IPS-20b (cell line): Measurements from ENCODE around the gene KIF26B.

ENCODE experiments used
- H3K27ac ChIP-seq: one replicate; pipeline ENCODE4 v1.5.1; 2013; ENCODE audit warnings: low read length
- H3K27me3 ChIP-seq: 2 replicates; pipeline ENCODE4 v1.6.1; 2013; ENCODE audit warnings: mild to moderate bottlenecking, low read length, inconsistent platforms; ENCODE audit not compliant: insufficient read depth
- H3K36me3 ChIP-seq: 2 replicates; pipeline ENCODE4 v1.6.1; 2013; ENCODE audit warnings: low read depth, mild to moderate bottlenecking, inconsistent platforms, low read length, moderate library complexity; ENCODE audit not compliant: insufficient read depth
- H3K4me1 ChIP-seq: 2 replicates; pipeline ENCODE4 v1.6.1; 2013; ENCODE audit warnings: mild to moderate bottlenecking, control low read depth, inconsistent platforms, low read length, moderate library complexity; ENCODE audit not compliant: insufficient read depth
- H3K4me3 ChIP-seq: 2 replicates; pipeline ENCODE4 v1.5.1; 2013; ENCODE audit warnings: mild to moderate bottlenecking, low read length, inconsistent platforms
- H3K9ac ChIP-seq: 2 replicates; pipeline ENCODE4 v1.6.1; 2013; ENCODE audit warnings: low read depth, mild to moderate bottlenecking, inconsistent platforms, low read length, moderate library complexity
- H3K9me3 ChIP-seq: 2 replicates; pipeline ENCODE4 v1.6.1; 2013; ENCODE audit warnings: mild to moderate bottlenecking, low read depth, low read length, inconsistent platforms; ENCODE audit not compliant: insufficient read depth

The KIF26B gene

DNA sequence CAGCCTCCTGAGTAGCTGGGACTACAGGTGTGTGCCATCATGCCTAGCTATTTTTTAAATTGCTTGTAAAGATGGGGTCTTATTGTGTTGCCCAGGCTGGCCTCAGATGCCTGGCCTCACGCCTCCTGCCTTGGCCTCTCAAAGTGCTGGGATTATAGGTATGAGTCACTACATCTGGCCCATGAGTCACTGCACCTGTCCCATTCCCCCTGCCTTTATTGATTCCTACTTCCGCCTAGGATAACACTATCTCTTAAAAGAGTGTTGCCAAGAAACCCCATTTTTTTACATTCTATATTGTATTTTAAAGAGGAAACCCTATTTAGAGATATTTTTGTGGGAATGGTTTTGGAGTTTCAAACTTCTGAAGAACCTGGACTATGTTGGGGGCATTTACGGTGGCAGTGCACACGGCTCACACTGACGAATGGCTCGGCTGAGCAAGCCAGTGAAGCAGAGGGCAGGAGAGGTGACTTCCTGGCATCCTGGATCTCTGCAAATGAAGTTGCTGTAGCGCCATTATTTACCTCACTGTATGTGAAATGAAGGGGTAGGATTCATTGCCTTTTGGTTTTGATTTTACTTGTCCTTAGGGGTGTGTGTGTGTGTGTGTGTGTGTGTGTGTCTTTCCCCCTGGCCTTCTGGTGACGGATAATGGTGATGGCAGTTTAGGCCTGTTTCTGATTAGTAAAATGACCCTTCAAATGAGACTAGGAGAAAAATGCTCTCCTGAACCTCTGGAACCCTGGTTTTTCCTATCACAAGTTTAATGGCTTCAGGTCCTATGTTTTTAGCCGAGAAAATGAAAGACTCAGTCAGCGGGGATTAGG, 22.5 kb downstream of the KIF26B start:
- peaks cover 5% of the 10 kb centered on the region; the same call in 1 of the 2 replicates for H3K4me1 ChIP-seq
- H3K9me3 ChIP-seq = no peaks in the 10 kb centered on the region
- no peaks in the 10 kb centered on the region for H3K27me3 ChIP-seq
- no peaks in the 10 kb centered on the region for H3K36me3 ChIP-seq
- no peak overlapping the region for H3K9ac ChIP-seq
- no peak overlapping the region for H3K4me3 ChIP-seq
- H3K27ac ChIP-seq = no peak overlapping the region

DNA sequence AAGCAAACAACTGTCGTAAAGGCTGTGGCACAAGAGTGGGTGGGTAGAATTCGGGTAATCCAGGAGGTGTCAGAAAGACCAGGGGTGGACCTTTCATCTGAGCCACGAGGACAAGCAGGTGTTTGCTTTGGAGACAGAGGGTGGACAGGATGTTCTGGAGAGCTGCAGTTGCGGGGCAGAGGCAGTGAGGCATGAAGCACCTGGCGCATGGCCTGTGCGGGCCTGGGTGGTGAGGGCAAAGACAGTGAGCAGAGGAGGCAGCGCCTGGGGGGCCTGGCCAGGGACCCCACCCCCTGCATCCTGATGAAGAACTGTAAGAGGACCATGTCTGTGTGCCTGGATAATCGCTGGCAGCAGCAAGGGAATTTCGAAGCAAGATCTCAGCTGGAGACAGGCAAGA, 24.9 kb downstream of the KIF26B start:
- Histone ChIP-seq H3K9me3 (no peaks in the 10 kb centered on the region), H3K27ac (no peak overlapping the region), H3K4me1 (peaks cover 5% of the 10 kb centered on the region; the same call in 1 of the 2 replicates), H3K4me3 (no peak overlapping the region), H3K36me3 (no peaks in the 10 kb centered on the region), H3K9ac (no peak overlapping the region), H3K27me3 (no peaks in the 10 kb centered on the region)

DNA sequence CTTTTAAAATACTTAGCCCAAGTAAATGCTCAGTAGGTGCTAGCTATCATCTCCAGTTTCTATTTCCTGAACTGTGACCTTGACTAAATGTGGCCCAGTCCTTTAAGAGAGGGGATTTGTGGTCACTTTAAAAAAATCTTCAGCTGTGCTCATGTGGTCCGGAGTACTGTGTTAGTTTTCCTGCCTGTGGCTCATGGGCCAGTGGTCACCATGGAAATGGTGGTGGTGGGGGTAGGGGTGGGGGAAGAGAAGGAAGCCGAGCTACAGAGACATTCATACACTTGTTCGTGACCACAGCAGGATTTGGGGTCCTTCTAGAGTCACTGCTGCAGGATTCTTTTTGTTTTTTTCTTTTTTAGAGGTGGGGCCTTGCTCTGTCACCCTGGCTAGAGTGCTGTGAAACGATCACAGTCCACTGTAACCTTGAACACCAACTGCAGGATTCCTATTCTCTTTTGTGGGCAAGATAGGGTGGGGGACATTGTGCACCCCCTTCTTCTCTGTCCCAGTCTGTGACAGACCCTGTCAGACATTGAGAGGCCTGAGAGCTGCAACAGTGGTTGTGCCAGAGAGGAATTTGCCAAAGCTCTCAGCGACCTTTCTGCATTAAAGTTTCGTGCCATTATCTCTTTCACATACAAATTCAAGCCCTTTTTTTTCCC, 25.8 kb downstream of the KIF26B start:
- no peaks in the 10 kb centered on the region for H3K27me3 ChIP-seq
- no peak overlapping the region for H3K9ac ChIP-seq
- no peaks in the 10 kb centered on the region for H3K36me3 ChIP-seq
- H3K4me3 ChIP-seq = peak overlapping the region; percentile 5; the same call in 1 of the 2 replicates
- H3K4me1 ChIP-seq = peaks cover 5% of the 10 kb centered on the region; the same call in 1 of the 2 replicates
- no peaks in the 10 kb centered on the region for H3K9me3 ChIP-seq
- H3K27ac ChIP-seq = no peak overlapping the region

DNA sequence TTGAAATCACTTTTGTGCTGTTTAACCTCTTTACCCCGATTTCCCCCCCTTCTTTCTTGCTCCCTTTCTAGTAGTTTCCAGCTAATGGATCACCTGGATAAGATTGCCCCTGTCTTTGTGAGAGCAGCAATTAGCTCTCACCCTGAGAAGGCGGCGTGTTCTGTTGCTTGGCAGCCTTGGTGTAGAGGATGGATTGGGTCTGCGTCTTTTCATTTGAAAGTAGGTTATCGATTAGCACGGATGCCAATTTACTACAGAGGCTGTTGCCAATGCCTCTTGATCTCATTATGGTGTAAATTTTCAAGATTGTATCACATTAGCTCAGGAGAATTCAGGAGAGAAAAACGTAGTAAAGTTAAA, 26.4 kb downstream of the KIF26B start:
- no peak overlapping the region for H3K27ac ChIP-seq
- peak overlapping the region; percentile 5; the same call in 1 of the 2 replicates for H3K4me3 ChIP-seq
- no peaks in the 10 kb centered on the region for H3K27me3 ChIP-seq
- no peaks in the 10 kb centered on the region for H3K9me3 ChIP-seq
- no peaks in the 10 kb centered on the region for H3K36me3 ChIP-seq
- peaks cover 5% of the 10 kb centered on the region; the same call in 1 of the 2 replicates for H3K4me1 ChIP-seq
- H3K9ac ChIP-seq = no peak overlapping the region

DNA sequence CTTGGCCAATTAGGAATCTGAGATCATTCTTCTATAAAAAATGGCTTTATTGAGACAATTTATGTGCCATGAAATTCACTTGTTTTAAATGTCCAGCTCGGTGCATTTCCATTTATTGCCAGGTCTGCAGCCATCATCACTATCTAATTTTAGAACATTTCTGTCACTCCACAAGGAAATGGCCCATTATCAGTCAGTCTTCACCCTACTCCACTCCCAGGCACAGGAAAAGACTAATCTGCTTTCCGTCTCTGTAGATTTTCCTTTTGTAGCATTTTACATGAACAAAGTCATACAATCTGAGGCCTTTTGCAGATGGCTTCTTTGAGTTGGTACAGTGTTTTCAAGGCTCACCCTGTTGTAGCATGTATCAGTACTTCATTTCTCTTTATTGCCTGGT, 27.2 kb downstream of the KIF26B start:
- Histone ChIP-seq H3K9ac (no peak overlapping the region), H3K27ac (no peak overlapping the region), H3K4me3 (no peak overlapping the region), H3K9me3 (no peaks in the 10 kb centered on the region), H3K36me3 (no peaks in the 10 kb centered on the region), H3K27me3 (no peaks in the 10 kb centered on the region), H3K4me1 (peaks cover 5% of the 10 kb centered on the region; the same call in 1 of the 2 replicates)

DNA sequence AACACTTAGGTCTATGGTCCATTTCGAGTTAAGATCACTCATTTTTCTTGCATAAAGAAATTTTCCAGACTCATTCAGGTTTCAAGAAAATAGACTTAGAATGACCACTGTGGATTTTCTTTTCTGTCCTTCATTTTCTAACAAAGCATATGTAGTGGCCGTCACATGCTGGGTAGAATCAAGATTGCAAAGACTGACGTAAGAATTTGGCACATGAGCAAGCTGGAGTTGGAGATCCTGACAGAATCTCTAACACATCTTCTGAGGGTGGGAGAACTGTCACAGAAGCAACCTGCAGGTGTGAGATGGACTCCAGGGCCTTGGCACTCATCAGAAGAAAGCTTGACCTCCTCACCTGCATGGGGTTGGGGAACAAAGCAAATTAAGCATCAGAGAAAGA, 28.6 kb downstream of the KIF26B start:
- H3K9ac ChIP-seq = no peak overlapping the region
- peaks cover 5% of the 10 kb centered on the region; the same call in 1 of the 2 replicates for H3K4me1 ChIP-seq
- no peaks in the 10 kb centered on the region for H3K9me3 ChIP-seq
- no peaks in the 10 kb centered on the region for H3K27me3 ChIP-seq
- H3K4me3 ChIP-seq = no peak overlapping the region
- no peak overlapping the region for H3K27ac ChIP-seq
- no peaks in the 10 kb centered on the region for H3K36me3 ChIP-seq

DNA sequence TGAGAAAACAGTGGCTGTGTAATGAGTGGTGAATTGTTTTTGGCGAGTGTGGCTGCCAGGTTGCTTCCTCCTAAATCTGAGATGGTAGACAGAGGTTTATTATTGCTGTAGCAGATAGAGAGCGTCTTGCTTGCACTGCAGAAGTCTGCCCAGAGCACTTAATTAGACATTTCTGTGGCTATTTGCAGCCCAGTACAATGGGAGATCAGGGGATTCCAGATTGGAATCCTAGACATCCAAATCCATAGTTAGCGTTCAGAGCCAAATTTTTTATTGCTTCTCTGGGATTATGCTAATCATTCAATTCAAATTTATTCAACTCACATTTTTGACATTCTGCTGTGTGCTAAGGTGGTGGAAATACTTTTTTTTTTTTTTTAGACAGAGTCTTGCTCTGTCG, 30.0 kb downstream of the KIF26B start:
- Histone ChIP-seq H3K27ac (no peak overlapping the region), H3K27me3 (no peaks in the 10 kb centered on the region), H3K4me1 (peaks cover 5% of the 10 kb centered on the region; the same call in 1 of the 2 replicates), H3K9ac (no peak overlapping the region), H3K36me3 (no peaks in the 10 kb centered on the region), H3K9me3 (no peaks in the 10 kb centered on the region), H3K4me3 (no peak overlapping the region)

DNA sequence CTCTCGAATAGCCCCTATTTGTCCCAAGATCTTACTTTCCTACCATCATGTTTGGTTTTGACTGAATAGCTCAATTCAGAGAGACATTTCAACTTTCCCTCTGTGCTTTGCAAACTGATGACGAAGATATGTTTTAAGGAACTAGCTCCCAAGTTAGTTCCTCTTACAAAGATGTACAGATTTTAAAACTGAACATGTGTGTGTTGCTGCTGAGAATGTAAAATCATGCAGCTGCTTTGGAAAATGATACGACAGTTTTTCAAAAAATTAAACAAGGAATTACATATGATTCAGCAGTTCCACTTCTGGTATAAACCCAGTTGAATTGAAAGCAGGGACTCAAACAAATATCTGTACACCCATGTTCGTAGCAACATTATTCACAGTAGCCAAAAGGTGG, 33.6 kb downstream of the KIF26B start:
- no peaks in the 10 kb centered on the region for H3K9me3 ChIP-seq
- H3K27me3 ChIP-seq = no peaks in the 10 kb centered on the region
- no peak overlapping the region for H3K27ac ChIP-seq
- no peaks in the 10 kb centered on the region for H3K36me3 ChIP-seq
- H3K4me1 ChIP-seq = no peaks in the 10 kb centered on the region
- H3K4me3 ChIP-seq = no peak overlapping the region
- H3K9ac ChIP-seq = no peak overlapping the region

DNA sequence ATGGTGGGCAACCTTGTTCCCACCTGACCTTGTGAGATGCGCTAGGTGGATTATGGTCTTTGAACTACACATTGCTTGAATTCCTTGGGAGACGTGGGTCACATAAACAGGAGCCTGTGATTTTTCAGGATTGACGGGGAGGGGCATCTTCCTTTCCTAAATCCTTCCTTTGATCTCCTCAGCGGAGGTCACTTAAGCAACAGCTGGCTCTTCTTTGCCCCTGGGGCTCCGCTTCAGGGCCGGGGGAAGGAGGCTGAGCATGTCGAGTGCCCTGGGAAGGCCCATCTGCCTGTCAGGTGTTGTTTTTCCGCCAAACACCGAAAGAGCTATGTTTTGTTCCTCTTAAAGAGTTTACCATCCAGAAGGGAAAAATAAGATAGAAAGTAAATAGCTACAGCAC, 40.6 kb downstream of the KIF26B start:
- Histone ChIP-seq H3K9me3 (no peaks in the 10 kb centered on the region), H3K36me3 (no peaks in the 10 kb centered on the region), H3K9ac (no peak overlapping the region), H3K4me3 (no peak overlapping the region), H3K27me3 (no peaks in the 10 kb centered on the region), H3K27ac (no peak overlapping the region), H3K4me1 (peaks cover 4% of the 10 kb centered on the region; the same call in 1 of the 2 replicates)

DNA sequence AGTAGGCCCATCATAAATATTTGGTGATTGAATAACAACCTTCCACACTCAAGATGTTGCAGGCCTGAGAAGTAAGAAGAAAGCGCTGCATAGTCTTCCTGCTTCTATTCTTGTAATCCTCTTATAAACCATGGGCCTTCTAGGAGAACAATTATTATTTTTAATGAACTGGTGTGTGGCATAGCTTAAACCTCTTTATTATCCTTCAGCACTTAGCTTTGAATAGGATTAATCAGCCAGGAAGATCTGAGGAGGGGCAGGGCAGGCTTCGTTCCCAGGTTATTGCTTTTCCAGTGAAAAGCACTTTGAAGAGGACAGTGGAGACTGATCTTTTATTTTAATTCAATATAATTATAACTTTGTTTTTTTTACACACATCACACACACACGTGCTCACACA, 42.3 kb downstream of the KIF26B start:
- H3K27me3 ChIP-seq = no peaks in the 10 kb centered on the region
- no peak overlapping the region for H3K4me3 ChIP-seq
- no peak overlapping the region for H3K27ac ChIP-seq
- no peaks in the 10 kb centered on the region for H3K36me3 ChIP-seq
- no peaks in the 10 kb centered on the region for H3K9me3 ChIP-seq
- no peak overlapping the region for H3K9ac ChIP-seq
- H3K4me1 ChIP-seq = peaks cover 8% of the 10 kb centered on the region; the same call in 1 of the 2 replicates

DNA sequence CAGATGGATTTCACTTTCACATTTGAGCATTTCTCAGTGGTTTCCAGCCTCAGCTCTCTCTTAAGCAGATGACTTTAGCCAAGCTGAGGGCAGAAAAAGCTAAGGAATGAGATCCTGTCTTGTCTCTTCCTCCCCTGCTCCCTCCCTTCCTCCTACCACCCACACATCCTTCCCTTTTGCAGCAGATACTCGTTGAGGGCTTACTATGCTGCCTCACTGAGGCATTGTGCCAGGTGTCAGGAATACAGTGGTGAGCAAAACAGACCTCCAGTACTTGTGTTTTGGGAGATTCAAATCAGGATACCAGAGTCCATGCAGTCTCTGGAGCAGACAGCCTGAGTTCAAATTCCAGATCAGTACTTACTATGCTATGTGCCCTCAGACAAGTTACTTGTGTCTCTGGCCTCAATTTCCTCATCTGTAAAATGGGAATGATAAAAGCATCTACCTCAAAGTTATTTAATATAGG, 43.2 kb downstream of the KIF26B start:
- no peak overlapping the region for H3K4me3 ChIP-seq
- H3K9ac ChIP-seq = no peak overlapping the region
- H3K9me3 ChIP-seq = no peaks in the 10 kb centered on the region
- H3K36me3 ChIP-seq = no peaks in the 10 kb centered on the region
- peaks cover 8% of the 10 kb centered on the region; the same call in 1 of the 2 replicates for H3K4me1 ChIP-seq
- no peaks in the 10 kb centered on the region for H3K27me3 ChIP-seq
- H3K27ac ChIP-seq = no peak overlapping the region
